SJCRH30 (cell line): ENCODE measurements around the gene DHRS2. TPM values are rescaled to one million over a fixed set of nuclear protein-coding genes. Genes with fewer than 3 reads are reported as not detected.
"Not testable (repeated sequence)": the region's sequence is repeated elsewhere in the genome, so short reads cannot be mapped to it uniquely, and the experiment has no call there.

Source experiments
- DNase-seq, 2 experiments: peaks; one replicate each; pipeline ENCODE4 v3.0.0-alpha.2; 2015 to 2020
- H3K27ac ChIP-seq: fragments of 250-450 bp; sonication (Bioruptor Pico); 2 replicates; pipeline ENCODE4 v1.5.1; 2020; ENCODE audit warnings: mild to moderate bottlenecking, moderate library complexity
- H3K27me3 ChIP-seq: fragments of 250-450 bp; sonication (Bioruptor Pico); 2 replicates; pipeline ENCODE4 v1.5.1; 2020; ENCODE audit warnings: mild to moderate bottlenecking, moderate library complexity
- H3K36me3 ChIP-seq: fragments of 250-450 bp; sonication (Bioruptor Pico); 2 replicates; pipeline ENCODE4 v1.5.1; 2020; ENCODE audit warnings: mild to moderate bottlenecking, moderate library complexity
- H3K4me1 ChIP-seq: fragments of 250-450 bp; sonication (Bioruptor Pico); 2 replicates; pipeline ENCODE4 v1.5.1; 2020; ENCODE audit warnings: mild to moderate bottlenecking, moderate library complexity
- H3K4me3 ChIP-seq: fragments of 250-450 bp; sonication (Bioruptor Pico); 2 replicates; pipeline ENCODE4 v1.5.1; 2020; ENCODE audit warnings: mild to moderate bottlenecking, moderate library complexity
- H3K9me3 ChIP-seq: fragments of 250-450 bp; sonication (Bioruptor Pico); replicated peaks from 2 replicates; pipeline ENCODE4 v1.5.1; 2020; ENCODE audit warnings: mild to moderate bottlenecking, moderate library complexity
- total RNA-seq: library from RNA; depleted of rRNA; stranded (reverse); fragments of >200 nt; shearing (Covaris generic); gene quantifications from 2 replicates; pipeline ENCODE4 v1.2.3, GENCODE V29; 2014; rRNA removed

The DHRS2 gene, protein sequence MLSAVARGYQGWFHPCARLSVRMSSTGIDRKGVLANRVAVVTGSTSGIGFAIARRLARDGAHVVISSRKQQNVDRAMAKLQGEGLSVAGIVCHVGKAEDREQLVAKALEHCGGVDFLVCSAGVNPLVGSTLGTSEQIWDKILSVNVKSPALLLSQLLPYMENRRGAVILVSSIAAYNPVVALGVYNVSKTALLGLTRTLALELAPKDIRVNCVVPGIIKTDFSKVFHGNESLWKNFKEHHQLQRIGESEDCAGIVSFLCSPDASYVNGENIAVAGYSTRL
- 0.84 and 0.99 TPM in 2 replicates for total RNA-seq

DNA sequence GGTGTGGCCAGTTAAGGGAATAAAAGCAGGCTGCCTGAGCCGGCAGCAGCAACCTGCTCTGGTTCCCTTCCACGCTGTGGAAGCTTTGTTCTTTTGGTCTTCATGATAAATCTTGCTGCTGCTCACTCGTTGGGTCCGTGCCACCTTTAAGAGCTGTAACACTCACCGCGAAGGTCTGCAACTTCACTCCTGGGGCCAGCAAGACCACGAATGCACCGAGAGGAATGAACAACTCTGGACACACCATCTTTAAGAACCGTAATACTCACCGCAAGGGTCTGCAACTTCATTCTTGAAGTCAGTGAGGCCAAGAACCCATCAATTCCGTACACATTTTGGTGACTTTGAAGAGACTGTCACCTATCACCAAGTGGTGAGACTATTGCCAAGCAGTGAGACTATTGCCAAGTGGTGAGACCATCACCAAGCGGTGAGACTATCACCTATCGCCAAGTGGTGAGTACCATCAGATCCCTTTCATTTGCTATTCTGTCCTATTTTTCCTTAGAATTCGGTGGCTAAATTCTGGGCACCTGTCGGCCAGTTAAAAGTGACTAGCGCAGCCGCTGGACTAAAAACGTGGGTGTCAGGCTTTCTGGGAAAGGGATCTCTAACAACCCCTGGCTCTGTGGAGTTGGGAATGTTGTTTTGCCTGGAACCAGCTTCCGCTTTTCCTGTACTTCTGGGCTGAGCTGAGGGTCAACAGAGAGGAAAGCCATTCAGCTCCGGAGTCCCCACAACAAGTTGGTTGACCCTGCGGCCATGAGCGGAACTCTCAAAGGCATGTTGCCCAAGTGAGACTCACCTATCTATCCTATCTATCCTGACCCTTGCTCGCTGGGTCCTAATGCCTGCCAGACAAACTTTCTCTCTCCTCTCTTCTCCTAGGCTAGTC is at the start of gene DHRS2:
DHRS2 (plus strand) TSS at position 48 of the 895 bp plus-strand sequence. CDS start 2,501 bp downstream, outside the sequence.
- no peaks in the 10 kb centered on the region for H3K36me3 ChIP-seq
- no peak within 1 kb of the TSS for H3K4me3 ChIP-seq
- no peak within 1 kb of the TSS for H3K27ac ChIP-seq
- H3K4me1 ChIP-seq, result no peaks in the 10 kb centered on the region
- DNase-seq, result no peak
- H3K27me3 ChIP-seq, result no peaks in the 10 kb centered on the region
- H3K9me3 ChIP-seq, result no peaks in the 10 kb centered on the region

DNA sequence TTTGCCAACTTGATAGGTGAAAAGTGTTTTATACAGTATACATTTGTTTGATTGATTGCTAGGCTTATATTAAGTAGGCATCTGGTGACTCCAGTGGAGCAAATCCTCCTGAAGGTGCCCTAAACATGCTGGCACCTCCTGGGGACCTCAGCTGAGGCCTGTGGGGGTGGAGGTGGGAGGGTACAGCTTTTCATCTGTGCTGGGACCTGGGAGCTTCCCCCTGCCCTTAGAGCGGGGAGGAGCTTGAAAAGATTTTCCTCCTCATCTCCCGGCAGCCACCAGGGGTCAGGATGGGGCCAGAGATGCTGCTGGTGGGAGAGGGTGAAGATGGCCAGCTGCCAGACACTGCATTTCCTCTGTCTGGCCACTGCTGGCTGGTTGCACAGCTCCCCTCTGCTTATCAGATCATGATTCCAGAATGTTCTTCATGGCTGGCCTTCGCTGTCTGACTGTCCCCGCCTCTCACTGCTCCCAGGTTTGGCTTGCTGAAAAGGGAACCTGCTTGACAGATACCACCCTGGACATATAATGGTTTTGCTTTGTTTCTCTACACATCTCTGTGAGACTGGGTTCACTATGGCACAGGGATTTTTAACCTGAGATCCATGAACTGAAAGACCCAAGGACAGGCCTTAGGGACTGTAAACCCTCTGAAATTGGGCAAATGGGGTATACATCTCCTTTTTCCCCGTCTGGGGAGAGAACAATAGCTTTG is 47.1 kb upstream of the DHRS2 start:
- Histone ChIP-seq H3K27ac (no peak overlapping the region), H3K36me3 (no peaks in the 10 kb centered on the region), H3K4me3 (no peak overlapping the region), H3K27me3 (no peaks in the 10 kb centered on the region), H3K9me3 (peaks cover 3% of the 10 kb centered on the region; the same call in 1 of the 2 replicates), H3K4me1 (no peaks in the 10 kb centered on the region)
- peak; percentile 86 to 91 for DNase-seq

DNA sequence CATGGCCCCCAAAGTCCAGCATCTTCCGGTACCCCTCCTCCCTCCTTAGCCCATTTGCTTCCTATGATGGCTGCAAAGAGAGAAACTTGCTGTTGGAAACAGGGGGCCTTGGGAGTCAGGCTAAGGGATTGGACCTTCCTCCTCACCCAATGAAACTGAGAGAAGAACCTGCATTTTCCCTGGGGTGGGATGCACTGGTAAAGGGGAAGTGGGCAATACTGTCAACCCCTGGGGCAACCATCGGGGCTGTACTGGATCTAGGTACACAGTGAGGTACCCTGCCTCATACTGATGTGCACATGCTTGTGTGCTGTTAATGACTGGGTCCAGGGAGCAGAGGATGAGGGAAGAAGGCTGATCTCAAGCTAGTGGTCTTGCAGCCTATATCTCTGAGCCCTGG is 46.6 kb upstream of the DHRS2 start:
- no peak for DNase-seq
- Histone ChIP-seq H3K4me3 (no peak overlapping the region), H3K36me3 (no peaks in the 10 kb centered on the region), H3K27me3 (no peaks in the 10 kb centered on the region), H3K9me3 (peaks cover 3% of the 10 kb centered on the region; the same call in 1 of the 2 replicates), H3K4me1 (no peaks in the 10 kb centered on the region), H3K27ac (no peak overlapping the region)

DNA sequence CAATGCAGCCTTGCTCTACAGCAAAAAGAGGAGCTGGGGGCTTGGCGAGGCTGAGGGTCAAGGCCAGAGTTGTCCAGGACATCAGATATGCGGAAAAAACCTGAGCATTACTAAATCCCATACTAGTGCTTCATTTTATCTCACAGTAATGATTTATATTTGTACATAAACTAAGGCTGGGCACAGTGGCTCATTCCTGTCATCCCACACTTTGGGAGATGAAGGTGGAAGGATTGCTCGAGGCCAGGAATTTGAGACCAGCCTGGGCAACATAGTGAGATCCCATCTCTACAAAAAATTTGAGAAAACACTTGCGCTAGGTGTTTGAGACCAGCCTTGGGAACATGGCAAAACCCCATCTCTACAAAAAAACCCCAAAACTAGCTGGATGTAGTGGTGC is 46.0 kb upstream of the DHRS2 start:
- no peaks in the 10 kb centered on the region for H3K4me1 ChIP-seq
- H3K9me3 ChIP-seq, result peaks cover 3% of the 10 kb centered on the region; the same call in 1 of the 2 replicates
- no peak overlapping the region for H3K4me3 ChIP-seq
- DNase-seq, result no peak
- H3K36me3 ChIP-seq, result no peaks in the 10 kb centered on the region
- no peak overlapping the region for H3K27ac ChIP-seq
- no peaks in the 10 kb centered on the region for H3K27me3 ChIP-seq

DNA sequence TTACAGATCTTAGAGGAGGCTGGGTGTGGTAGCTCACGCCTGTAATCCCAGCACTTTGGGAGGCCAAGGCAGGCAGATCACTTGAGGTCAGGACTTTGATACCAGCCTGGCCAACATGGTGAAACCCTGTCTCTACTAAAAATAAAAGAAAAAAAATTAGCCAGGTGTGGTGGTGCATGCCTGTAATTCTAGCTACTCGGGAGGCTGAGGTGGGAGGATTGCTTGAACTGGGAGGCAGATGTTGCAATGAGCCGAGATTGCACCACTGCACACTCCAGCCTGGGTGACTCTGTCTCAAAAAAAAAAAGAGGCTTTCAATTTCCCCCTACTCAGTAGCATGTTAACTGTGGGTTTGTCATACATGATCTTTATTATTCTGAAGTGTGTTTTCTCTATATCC is 42.0 kb upstream of the DHRS2 start:
- H3K27me3 ChIP-seq, H3K4me1 ChIP-seq, H3K4me3 ChIP-seq, DNase-seq, H3K9me3 ChIP-seq, H3K36me3 ChIP-seq, H3K27ac ChIP-seq: not testable (repeated sequence)

DNA sequence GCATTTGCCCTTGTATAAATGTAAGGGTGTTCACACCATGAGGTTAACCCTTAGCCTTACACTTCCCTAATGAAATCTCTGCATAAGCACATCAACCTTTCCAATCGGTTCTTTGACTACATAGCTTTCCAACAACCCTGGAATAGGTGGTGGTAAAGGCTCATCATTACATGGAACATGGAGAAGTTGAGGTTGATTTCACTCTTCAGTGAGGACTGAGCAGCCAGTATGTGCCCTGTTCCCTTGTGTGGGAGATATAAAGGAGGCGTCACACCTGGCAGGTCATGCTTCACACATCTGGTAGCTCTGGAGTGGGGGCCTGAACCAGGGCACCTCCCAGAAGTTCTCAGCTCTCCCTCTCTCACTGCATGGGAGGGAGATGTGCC is 35.8 kb upstream of the DHRS2 start:
- H3K36me3 ChIP-seq, result no peaks in the 10 kb centered on the region
- H3K27me3 ChIP-seq, result no peaks in the 10 kb centered on the region
- DNase-seq, result no peak
- no peak overlapping the region for H3K4me3 ChIP-seq
- H3K4me1 ChIP-seq, result no peaks in the 10 kb centered on the region
- H3K27ac ChIP-seq, result no peak overlapping the region
- no peaks in the 10 kb centered on the region for H3K9me3 ChIP-seq

DNA sequence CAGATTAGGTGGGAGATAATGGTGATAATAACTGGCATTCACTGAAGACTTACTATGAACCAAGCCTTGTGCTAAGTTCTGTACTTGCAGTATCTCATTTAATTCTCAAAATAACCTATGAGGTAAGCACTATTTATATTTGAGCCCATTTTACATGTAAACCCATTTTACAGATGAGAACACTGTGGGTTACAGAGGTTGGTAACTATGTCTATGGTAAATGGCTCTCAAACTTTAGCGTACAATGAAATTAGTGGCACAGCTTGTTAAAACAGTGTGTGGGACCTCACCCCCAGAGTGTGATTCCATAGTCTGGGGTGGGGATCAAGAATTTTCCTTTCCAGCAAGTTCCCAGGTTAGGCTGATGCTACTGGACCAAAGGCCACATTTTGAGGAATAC is 35.4 kb upstream of the DHRS2 start:
- Histone ChIP-seq H3K4me3 (no peak overlapping the region), H3K4me1 (no peaks in the 10 kb centered on the region), H3K27me3 (no peaks in the 10 kb centered on the region), H3K9me3 (no peaks in the 10 kb centered on the region), H3K36me3 (no peaks in the 10 kb centered on the region), H3K27ac (no peak overlapping the region)
- DNase-seq, result no peak

DNA sequence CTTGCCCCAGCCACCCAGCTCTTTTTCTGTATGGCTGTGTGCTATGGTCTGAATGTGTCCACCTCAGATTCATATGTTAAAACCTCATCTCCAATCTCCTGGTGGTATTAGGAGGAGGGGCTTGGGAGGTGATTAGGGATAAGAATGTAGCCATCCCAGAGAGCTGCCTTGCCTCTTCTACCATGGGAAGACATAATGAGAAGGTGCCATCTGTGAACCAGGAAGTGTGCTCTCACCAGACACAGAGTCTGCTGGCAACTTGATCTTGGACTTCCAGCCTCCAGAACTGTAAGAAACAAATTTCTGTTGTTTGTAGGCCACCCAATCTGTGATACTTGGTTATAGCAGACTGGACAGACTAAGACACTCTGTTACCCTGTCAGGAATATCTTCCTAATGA is 34.7 kb upstream of the DHRS2 start:
- no peaks in the 10 kb centered on the region for H3K4me1 ChIP-seq
- H3K9me3 ChIP-seq, result no peaks in the 10 kb centered on the region
- DNase-seq, result no peak
- H3K27me3 ChIP-seq, result no peaks in the 10 kb centered on the region
- H3K4me3 ChIP-seq, result no peak overlapping the region
- no peaks in the 10 kb centered on the region for H3K36me3 ChIP-seq
- no peak overlapping the region for H3K27ac ChIP-seq

DNA sequence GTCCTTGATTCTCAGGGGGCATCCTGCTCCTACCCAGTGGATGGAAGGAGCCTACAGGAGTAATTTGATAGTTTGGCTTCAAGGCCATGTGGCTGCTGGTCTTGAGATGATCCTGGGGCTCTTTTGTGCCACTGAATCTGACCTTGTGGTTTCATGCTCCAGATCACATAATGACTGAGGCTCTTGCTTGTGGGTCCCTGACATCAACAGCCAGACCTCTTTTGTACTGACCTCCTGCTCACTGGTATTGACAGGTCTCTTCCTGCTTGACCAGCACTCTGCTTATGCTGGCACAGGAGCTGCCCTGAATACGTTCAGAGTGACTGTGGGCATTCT is 34.4 kb upstream of the DHRS2 start:
- no peak for DNase-seq
- no peak overlapping the region for H3K4me3 ChIP-seq
- H3K27ac ChIP-seq, result no peak overlapping the region

DNA sequence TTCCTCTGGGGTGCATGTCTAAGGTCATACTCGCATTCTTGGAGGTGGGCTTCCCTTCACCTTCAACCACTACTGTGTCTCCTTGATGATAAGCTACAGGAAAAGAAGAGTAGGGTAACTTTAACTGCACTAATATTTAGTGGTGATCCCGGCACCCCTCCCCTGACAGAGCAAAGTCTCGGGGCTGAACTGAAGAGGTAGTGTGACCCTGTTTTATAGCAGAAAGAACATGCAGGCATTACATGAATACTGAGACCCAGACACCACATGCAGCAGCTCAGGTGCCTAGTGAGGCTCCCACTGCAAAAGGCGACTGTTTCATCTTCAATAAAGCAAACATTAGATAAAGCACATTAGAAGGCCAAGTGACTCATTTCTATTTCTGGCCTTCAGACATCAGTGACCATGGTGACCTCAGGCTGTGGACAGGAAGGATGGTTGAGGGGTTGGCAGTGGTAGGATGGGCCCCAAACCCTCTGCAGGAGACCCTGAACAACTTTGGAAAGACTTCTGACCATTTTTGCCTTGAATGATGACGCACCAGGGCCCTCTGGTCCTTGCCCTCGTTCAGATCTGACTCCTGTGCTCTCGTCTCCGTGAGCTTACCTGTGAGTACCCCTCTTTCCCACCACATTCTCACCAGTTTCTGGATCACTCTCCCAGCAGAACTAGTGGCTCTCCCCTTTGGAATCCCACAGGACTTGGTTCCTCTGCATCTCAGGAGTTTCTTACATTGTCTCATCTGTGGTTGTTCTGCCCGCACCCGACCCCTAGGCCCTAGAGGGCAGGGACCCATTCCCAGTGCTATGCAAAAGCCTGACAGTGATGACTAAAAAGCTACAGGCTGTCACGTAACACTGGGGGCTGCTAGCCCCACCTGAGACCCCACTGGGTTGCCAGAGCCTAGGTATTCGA is 33.7 kb upstream of the DHRS2 start:
- Histone ChIP-seq H3K27ac (no peak overlapping the region), H3K4me3 (no peak overlapping the region), H3K9me3 (no peaks in the 10 kb centered on the region), H3K4me1 (no peaks in the 10 kb centered on the region), H3K27me3 (no peaks in the 10 kb centered on the region), H3K36me3 (no peaks in the 10 kb centered on the region)
- no peak for DNase-seq

More for the DNA sequence above, 34.4 kb upstream of the DHRS2 start:
- no peaks in the 10 kb centered on the region for H3K9me3 ChIP-seq
- H3K4me1 ChIP-seq, result no peaks in the 10 kb centered on the region
- H3K36me3 ChIP-seq, result no peaks in the 10 kb centered on the region
- no peaks in the 10 kb centered on the region for H3K27me3 ChIP-seq

DNA sequence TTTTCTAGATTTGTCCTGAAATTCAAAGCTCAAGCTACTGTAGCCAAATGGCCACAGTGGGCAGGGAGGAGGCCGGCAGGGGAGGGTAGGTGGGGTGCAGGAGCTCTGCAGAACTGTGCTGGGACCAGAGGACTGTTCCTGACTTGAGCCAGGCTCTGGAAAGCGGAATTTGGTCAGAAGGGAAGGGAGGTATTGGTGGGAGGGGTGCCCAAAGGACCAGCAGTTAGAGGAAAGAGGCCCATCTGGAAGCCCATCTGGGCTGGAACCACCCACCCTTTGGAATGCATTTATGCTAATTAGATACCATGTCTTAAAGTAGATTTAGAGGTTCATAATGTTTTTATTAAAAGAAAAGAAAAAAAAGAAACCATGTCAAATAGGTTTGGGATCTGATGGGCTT is 33.1 kb upstream of the DHRS2 start:
- no peak overlapping the region for H3K27ac ChIP-seq

DNA sequence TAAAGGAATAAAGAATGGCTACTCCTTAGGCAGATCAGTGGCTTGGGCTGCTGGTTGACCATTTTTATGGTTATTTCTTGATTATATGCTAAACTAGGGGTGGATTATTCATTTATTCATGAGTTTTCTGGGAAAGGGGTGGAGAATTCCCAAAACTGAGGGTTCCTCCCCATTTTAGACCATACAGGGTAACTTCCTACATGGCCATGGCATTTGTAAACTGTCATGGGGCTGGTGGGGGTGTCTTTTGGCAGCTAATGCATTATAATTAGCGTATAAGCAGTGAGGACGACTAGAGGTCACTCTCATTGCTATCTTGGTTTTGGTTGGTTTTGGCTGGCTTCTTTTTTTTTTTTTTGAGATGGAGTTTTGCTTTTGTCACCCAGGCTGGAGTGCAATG is 32.0 kb upstream of the DHRS2 start:
- no peaks in the 10 kb centered on the region for H3K36me3 ChIP-seq
- no peaks in the 10 kb centered on the region for H3K9me3 ChIP-seq
- no peak for DNase-seq
- no peak overlapping the region for H3K4me3 ChIP-seq
- H3K27ac ChIP-seq, result no peak overlapping the region
- no peaks in the 10 kb centered on the region for H3K4me1 ChIP-seq
- H3K27me3 ChIP-seq, result no peaks in the 10 kb centered on the region

More for the DNA sequence above, 33.1 kb upstream of the DHRS2 start:
- Histone ChIP-seq H3K36me3 (no peaks in the 10 kb centered on the region), H3K4me1 (no peaks in the 10 kb centered on the region), H3K4me3 (no peak overlapping the region), H3K27me3 (no peaks in the 10 kb centered on the region), H3K9me3 (no peaks in the 10 kb centered on the region)
- no peak for DNase-seq

DNA sequence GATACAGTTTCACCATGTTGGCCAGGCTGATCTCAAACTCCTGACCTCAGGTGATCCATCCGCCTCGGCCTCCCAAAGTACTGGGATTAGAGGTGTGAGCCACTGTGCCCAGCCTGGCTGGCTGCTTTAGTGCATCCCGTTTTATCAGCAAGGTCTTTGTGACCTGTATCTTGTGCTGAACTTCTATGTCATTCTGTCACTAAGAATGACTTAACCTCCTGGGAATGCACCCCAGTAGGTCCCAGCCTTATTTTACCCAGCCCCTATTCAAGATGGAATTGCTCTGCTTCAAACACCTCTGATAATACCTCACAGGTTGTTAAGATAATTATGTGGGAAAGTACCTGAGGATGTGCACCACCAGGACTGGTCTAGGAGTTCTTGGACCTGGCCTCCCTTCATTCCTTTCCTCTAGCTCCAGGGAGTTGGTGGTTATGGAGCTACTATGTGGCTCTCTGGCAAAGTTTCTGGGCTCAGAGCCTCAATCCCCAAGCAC is 31.4 kb upstream of the DHRS2 start:
- no peaks in the 10 kb centered on the region for H3K4me1 ChIP-seq
- H3K9me3 ChIP-seq, result no peaks in the 10 kb centered on the region
- H3K4me3 ChIP-seq, result no peak overlapping the region
- H3K27me3 ChIP-seq, result no peaks in the 10 kb centered on the region
- H3K27ac ChIP-seq, result no peak overlapping the region
- no peaks in the 10 kb centered on the region for H3K36me3 ChIP-seq
- no peak for DNase-seq

DNA sequence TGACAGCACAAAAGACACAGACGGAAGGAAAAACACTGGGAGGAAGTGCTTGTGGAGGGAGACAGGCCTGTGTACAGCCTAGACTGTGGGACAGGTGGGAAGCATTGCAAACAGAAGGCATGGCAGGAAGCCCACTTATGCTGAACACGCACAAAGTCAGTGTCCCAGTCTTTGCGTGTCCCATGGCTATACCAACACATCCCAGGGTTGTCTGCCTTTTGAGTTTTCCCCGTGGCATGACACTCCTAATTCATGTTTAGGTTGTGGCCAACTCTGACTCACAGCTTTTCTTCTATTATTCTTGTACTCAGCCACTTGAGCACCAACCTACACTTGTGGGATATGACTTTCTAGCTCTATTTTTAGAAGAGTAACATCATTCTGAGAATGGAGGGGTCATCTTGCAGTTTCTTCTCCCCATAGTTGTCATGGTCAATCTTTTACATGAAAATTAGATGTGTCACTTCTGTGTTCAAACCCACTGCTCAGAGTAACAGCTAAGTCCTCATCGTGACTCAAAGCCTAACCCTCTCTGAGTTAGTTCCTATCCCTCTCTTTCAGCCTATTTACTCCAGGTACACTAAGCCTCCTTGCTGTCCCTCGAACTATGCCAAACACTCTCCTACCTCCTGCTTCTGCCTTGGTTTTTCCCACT is 30.1 kb upstream of the DHRS2 start:
- no peak overlapping the region for H3K4me3 ChIP-seq
- no peak overlapping the region for H3K27ac ChIP-seq
- H3K27me3 ChIP-seq, result 0 out of 2 replicates have a peak, but pooled peaks cover 2% of the 10 kb centered on the region
- no peaks in the 10 kb centered on the region for H3K9me3 ChIP-seq
- H3K36me3 ChIP-seq, result no peaks in the 10 kb centered on the region
- no peak for DNase-seq
- no peaks in the 10 kb centered on the region for H3K4me1 ChIP-seq
